Hepatocyte (in vitro differentiated cells): ENCODE results near the gene DOHH.

Experiments
- EZH2 ChIP-seq: fragments of 200-600 bp; sonication (generic); IDR thresholded peaks from 2 replicates; pipeline ENCODE4 v1.6.1; 2016; ENCODE audit warnings: antibody characterized with exemption, mild to moderate bottlenecking, borderline replicate concordance
- TF ChIP-seq, protein P1 (sequence below): fragments of 200-600 bp; sonication (generic); IDR thresholded peaks from 2 replicates; pipeline ENCODE4 v1.5.1; 2016; ENCODE audit warnings: antibody characterized with exemption, mild to moderate bottlenecking; ENCODE audit not compliant: poor library complexity

DNA sequence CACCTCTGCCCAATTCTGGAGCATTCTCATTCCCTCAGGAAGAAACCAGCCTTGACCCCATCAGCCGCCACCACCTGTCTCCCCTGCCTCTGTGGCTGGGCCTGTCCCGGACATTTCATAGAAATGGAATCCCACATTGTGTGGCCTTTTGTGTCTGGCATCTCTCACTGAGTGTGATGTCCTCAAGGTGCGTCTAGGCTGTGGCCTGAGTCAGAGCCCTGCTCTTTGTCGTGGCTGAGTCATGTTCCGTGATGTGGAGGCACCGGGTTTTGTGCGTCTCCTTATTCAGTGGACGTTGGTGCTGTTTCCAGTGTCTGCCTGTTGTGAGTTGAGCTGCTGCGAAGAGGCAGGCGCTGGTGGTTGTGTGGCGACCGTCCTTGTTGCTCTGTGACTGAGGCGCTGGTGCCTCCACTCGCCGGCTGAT, 9.1 kb upstream of the DOHH start:
- TF ChIP-seq, protein P1, sequence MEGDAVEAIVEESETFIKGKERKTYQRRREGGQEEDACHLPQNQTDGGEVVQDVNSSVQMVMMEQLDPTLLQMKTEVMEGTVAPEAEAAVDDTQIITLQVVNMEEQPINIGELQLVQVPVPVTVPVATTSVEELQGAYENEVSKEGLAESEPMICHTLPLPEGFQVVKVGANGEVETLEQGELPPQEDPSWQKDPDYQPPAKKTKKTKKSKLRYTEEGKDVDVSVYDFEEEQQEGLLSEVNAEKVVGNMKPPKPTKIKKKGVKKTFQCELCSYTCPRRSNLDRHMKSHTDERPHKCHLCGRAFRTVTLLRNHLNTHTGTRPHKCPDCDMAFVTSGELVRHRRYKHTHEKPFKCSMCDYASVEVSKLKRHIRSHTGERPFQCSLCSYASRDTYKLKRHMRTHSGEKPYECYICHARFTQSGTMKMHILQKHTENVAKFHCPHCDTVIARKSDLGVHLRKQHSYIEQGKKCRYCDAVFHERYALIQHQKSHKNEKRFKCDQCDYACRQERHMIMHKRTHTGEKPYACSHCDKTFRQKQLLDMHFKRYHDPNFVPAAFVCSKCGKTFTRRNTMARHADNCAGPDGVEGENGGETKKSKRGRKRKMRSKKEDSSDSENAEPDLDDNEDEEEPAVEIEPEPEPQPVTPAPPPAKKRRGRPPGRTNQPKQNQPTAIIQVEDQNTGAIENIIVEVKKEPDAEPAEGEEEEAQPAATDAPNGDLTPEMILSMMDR, result no peak
- TF ChIP-seq EZH2, result no peak
